ENCODE measurements around the gene RAB15.

DNA sequence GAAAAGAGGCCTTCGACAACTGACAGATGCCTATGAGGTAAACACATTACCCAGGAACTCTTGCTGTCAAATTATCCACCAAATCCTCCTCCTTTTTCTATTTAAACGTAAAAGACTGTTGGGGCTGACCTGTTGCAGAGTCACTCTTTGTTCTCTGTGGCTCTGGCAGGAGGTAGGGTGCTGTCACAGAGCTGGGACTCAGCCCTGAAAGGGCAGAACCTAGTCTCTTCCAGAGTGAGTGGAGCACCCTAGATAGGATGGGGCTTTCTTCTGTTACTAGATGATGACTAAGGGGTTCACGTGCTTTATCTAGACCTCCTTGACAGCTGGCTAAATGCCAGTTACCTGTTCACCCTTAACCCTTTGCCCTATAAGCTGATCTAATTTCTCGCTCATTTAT is 40.2 kb upstream of the RAB15 start:
- TF ChIP-seq, protein P1, sequence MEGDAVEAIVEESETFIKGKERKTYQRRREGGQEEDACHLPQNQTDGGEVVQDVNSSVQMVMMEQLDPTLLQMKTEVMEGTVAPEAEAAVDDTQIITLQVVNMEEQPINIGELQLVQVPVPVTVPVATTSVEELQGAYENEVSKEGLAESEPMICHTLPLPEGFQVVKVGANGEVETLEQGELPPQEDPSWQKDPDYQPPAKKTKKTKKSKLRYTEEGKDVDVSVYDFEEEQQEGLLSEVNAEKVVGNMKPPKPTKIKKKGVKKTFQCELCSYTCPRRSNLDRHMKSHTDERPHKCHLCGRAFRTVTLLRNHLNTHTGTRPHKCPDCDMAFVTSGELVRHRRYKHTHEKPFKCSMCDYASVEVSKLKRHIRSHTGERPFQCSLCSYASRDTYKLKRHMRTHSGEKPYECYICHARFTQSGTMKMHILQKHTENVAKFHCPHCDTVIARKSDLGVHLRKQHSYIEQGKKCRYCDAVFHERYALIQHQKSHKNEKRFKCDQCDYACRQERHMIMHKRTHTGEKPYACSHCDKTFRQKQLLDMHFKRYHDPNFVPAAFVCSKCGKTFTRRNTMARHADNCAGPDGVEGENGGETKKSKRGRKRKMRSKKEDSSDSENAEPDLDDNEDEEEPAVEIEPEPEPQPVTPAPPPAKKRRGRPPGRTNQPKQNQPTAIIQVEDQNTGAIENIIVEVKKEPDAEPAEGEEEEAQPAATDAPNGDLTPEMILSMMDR (optimal IDR thresholded peaks at IDR 0.05 in 1 of 3, IDR thresholded peaks at IDR 0.05 in 1 of 3, conservative IDR thresholded peaks at IDR 0.05 in 1 of 3; ENCODE audit: extremely low read depth in 1 of 3, insufficient read depth in 2 of 3, low read length in 3 of 3) = no peak
- TF ChIP-seq EZH2 (IDR thresholded peaks at IDR 0.05; ENCODE audit: low read length) = no peak

All from keratinocyte (primary cell).